Astrocyte (in vitro differentiated cells and primary cell): Measurements from ENCODE around the gene MAST1. TPM values are rescaled to one million over a fixed set of nuclear protein-coding genes. Genes with fewer than 3 reads are reported as not detected.

ENCODE experiments used
- DNase-seq: peaks from one replicate; pipeline ENCODE4 v3.0.0-alpha.2; 2010; ENCODE audit warnings: low read depth
- FAIRE-seq: peaks from 2 replicates; lab custom pipeline; 2011; peaks lifted over from hg19 to GRCh38; lab: Jason Lieb, UNC
- H2AFZ ChIP-seq: 2 replicates; pipeline ENCODE4 v1.6.0; 2012; ENCODE audit warnings: low read depth, low read length, inconsistent platforms
- H3K27ac ChIP-seq: 2 replicates; pipeline ENCODE4 v1.5.1; 2011; ENCODE audit warnings: low read depth, low read length, inconsistent platforms
- H3K27me3 ChIP-seq: 2 replicates; pipeline ENCODE4 v1.6.0; 2011; ENCODE audit warnings: low read length, inconsistent platforms; ENCODE audit not compliant: insufficient read depth
- H3K36me3 ChIP-seq: 2 replicates; pipeline ENCODE4 v1.5.1; 2011; ENCODE audit warnings: low read length, inconsistent platforms; ENCODE audit not compliant: insufficient read depth
- H3K4me1 ChIP-seq: 2 replicates; pipeline ENCODE4 v1.5.1; 2011; ENCODE audit warnings: low read length, inconsistent platforms; ENCODE audit not compliant: insufficient read depth
- H3K4me2 ChIP-seq: 2 replicates; pipeline ENCODE4 v1.6.0; 2012; ENCODE audit warnings: low read length, inconsistent platforms
- H3K4me3 ChIP-seq: 2 replicates; pipeline ENCODE4 v1.5.1; 2011; ENCODE audit warnings: low read depth, mild to moderate bottlenecking, low read length, inconsistent platforms; ENCODE audit not compliant: insufficient read depth
- H3K79me2 ChIP-seq: 2 replicates; pipeline ENCODE4 v1.6.0; 2012; ENCODE audit warnings: mild to moderate bottlenecking, low read length, inconsistent platforms; ENCODE audit not compliant: insufficient read depth
- H3K9ac ChIP-seq: 2 replicates; pipeline ENCODE4 v1.6.0; 2012; ENCODE audit warnings: mild to moderate bottlenecking, low read length, inconsistent platforms
- H3K9me3 ChIP-seq: 2 replicates; pipeline ENCODE4 v1.5.1; 2012; ENCODE audit warnings: low read depth, mild to moderate bottlenecking, low read length, inconsistent platforms; ENCODE audit not compliant: insufficient read depth
- H4K20me1 ChIP-seq: 2 replicates; pipeline ENCODE4 v1.6.0; 2012; ENCODE audit warnings: low read length, inconsistent platforms; ENCODE audit not compliant: insufficient read depth
- H3K27ac Mint-ChIP-seq: one replicate; pipeline ENCODE4 v1.8.0; 2021; ENCODE audit warnings: mild to moderate bottlenecking, mixed read lengths; ENCODE audit not compliant: unreplicated experiment
- H3K27me3 Mint-ChIP-seq: one replicate; pipeline ENCODE4 v1.8.0; 2021; ENCODE audit warnings: low read depth, mixed read lengths; ENCODE audit not compliant: unreplicated experiment
- H3K36me3 Mint-ChIP-seq: one replicate; pipeline ENCODE4 v1.8.0; 2021; ENCODE audit warnings: low read depth, mixed read lengths; ENCODE audit not compliant: unreplicated experiment
- H3K4me1 Mint-ChIP-seq: one replicate; pipeline ENCODE4 v1.8.0; 2021; ENCODE audit warnings: low read depth, mixed read lengths; ENCODE audit not compliant: unreplicated experiment
- H3K4me3 Mint-ChIP-seq: one replicate; pipeline ENCODE4 v1.8.0; 2021; ENCODE audit warnings: mild to moderate bottlenecking, moderate library complexity, mixed read lengths; ENCODE audit not compliant: unreplicated experiment
- H3K9me3 Mint-ChIP-seq: one replicate; pipeline ENCODE4 v1.8.0; 2021; ENCODE audit warnings: mild to moderate bottlenecking, mixed read lengths; ENCODE audit not compliant: unreplicated experiment
- CTCF ChIP-seq: IDR thresholded peaks from 2 replicates; pipeline ENCODE4 v1.5.1; 2011; ENCODE audit warnings: low read depth, mild to moderate bottlenecking, inconsistent platforms, low read length, moderate library complexity; ENCODE audit not compliant: insufficient read depth
- EZH2 ChIP-seq: IDR thresholded peaks from 2 replicates; pipeline ENCODE4 v1.6.1; 2012; ENCODE audit warnings: mild to moderate bottlenecking, low read length, inconsistent platforms; ENCODE audit not compliant: insufficient read depth
- total RNA-seq: library from RNA; stranded (reverse); gene quantifications from 2 replicates; pipeline ENCODE4 v1.2.1, GENCODE V29; 2021

MAST1 gene
- total RNA-seq, 1 donor from 2014 or later = 5.4 TPM

DNA sequence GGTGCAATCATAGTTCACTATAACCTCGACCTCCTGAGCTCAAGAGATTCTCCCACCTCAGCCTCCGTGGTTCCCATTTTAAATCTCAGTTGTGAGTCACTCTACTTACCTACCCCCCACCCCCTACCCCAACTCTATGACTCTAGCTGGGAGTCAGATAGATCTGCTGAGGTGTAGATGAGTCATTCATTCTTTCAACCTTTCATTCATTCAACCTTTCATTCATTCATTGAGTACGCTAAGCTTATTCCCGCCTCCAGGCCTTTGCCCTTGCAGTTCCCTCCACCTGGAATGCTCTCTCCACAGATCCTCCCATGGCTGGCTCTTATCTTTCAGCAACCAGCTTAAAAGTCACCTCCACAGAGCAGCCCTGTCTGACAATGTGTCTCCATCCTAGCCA, 1.1 kb upstream of the MAST1 start:
- Histone ChIP-seq H3K9ac (no peak overlapping the region), H4K20me1 (no peaks in the 10 kb centered on the region), H3K36me3 (no peaks in the 10 kb centered on the region), H3K27ac (no peak overlapping the region), H2AFZ (no peak overlapping the region), H3K4me1 (peaks cover 4% of the 10 kb centered on the region), H3K4me3 (no peak overlapping the region), H3K4me2 (no peak overlapping the region), H3K9me3 (peaks cover 5% of the 10 kb centered on the region), H3K27me3 (peaks cover 49% of the 10 kb centered on the region), H3K79me2 (no peaks in the 10 kb centered on the region)
- Mint-ChIP-seq H3K4me1 (no peaks in the 10 kb centered on the region), H3K4me3 (peak overlapping the region; percentile 58), H3K27me3 (peaks cover 33% of the 10 kb centered on the region), H3K27ac (no peak overlapping the region), H3K36me3 (no peaks in the 10 kb centered on the region), H3K9me3 (peaks cover 3% of the 10 kb centered on the region)
- no peak for DNase-seq
- no peak for FAIRE-seq
- TF ChIP-seq CTCF (no peak), EZH2 (no peak)

GRCh38 chr19:12838886-12839756, 806 bp downstream of the MAST1 start:
- no peak for FAIRE-seq
- H3K36me3 Mint-ChIP-seq = no peaks in the 10 kb centered on the region
- Histone ChIP-seq H3K4me2 (peak overlapping the region; percentile 73), H3K27ac (no peak overlapping the region), H3K9ac (no peak overlapping the region), H3K79me2 (no peaks in the 10 kb centered on the region), H3K27me3 (peaks cover 52% of the 10 kb centered on the region), H3K9me3 (peaks cover 5% of the 10 kb centered on the region), H3K36me3 (no peaks in the 10 kb centered on the region), H3K4me3 (no peak overlapping the region), H4K20me1 (no peaks in the 10 kb centered on the region), H2AFZ (no peak overlapping the region), H3K4me1 (peaks cover 4% of the 10 kb centered on the region)
- H3K4me1 Mint-ChIP-seq = no peaks in the 10 kb centered on the region
- no peak overlapping the region for H3K27ac Mint-ChIP-seq
- TF ChIP-seq CTCF = no peak
- peak; percentile 71 for TF ChIP-seq EZH2
- peaks cover 26% of the 10 kb centered on the region for H3K27me3 Mint-ChIP-seq
- no peak for DNase-seq
- peak overlapping the region; percentile 82 for H3K4me3 Mint-ChIP-seq
- peaks cover 3% of the 10 kb centered on the region for H3K9me3 Mint-ChIP-seq
